Skin of body (tissue), 2 donors: Measurements from ENCODE around the gene SERPINA9. TPM values are rescaled to one million over a fixed set of nuclear protein-coding genes. Genes with fewer than 3 reads are reported as not detected.
"Not testable (repeated sequence)": the region's sequence is repeated elsewhere in the genome, so short reads cannot be mapped to it uniquely, and the experiment has no call there.

Experiments
- DNase-seq: peaks from one replicate; lab custom pipeline; 2025; lab: John Stamatoyannopoulos, UW
- total RNA-seq: library from RNA; depleted of rRNA; stranded (reverse); fragments of >200 nt; gene quantifications from one replicate; pipeline ENCODE4 v1.2.3, GENCODE V29; 2014

SERPINA9 gene
- total RNA-seq, 1 donor from 2014 or later: 3.3 TPM

- no peak for DNase-seq
These were observed 48.9 kb downstream of the SERPINA9 start for GRCh38 chr14:94427016-94427613.

GRCh38 chr14:94426526-94426925 lies 49.5 kb downstream of the SERPINA9 start:
- peak; percentile 2 for DNase-seq

GRCh38 chr14:94424371-94424770 lies 51.6 kb downstream of the SERPINA9 start:
- DNase-seq: no peak

DNA sequence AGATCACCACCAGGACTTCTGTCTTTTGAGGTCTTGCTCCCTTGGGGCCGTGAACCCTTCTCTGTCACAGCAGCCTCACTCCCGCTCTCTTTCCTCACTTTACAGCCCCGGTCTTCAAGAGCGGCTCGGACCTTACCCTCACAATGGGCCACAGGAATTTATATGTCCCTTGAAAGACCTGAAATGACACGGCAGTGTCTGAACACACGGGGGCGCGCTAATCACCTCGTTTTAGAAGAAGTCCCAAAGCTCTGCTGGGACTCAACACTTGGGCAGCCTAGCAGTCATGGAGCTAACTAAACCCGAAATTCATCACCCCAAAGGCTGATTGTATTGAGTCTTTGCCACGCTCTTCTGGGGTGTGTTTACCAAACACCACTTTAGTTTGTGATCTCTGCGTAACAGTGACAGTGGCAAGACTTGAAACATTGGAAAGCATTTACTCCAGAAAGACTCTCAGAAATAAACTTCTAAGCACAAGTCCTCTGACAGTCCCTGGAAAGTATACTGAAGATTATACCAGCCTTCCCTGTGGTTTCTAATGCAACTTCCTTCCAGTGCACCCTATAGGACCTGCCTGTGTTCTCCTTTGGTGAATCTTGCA lies 52.4 kb downstream of the SERPINA9 start:
- no peak for DNase-seq

- no peak for DNase-seq
These were observed 54.7 kb downstream of the SERPINA9 start for GRCh38 chr14:94421316-94421715.

GRCh38 chr14:94417497-94418205 lies 58.3 kb downstream of the SERPINA9 start:
- not testable (repeated sequence) for DNase-seq

Other genes starting within 250 kb of the SERPINA9 start
- gene SERPINA10, start 182.9 kb downstream of the SERPINA9 start, total RNA-seq: not detected
- not detected for gene SERPINA6, start 152.9 kb downstream of the SERPINA9 start, total RNA-seq
- not detected for gene SERPINA2, start 109.5 kb downstream of the SERPINA9 start, total RNA-seq
- 11.1 TPM for gene SERPINA1, start 87.6 kb downstream of the SERPINA9 start, total RNA-seq
- gene SERPINA11, start 23.4 kb downstream of the SERPINA9 start, total RNA-seq: 0.69 TPM
- gene SERPINA12, start 33.3 kb upstream of the SERPINA9 start, total RNA-seq: 16.9 TPM
- 0.49 TPM for gene SERPINA4, start 85.2 kb upstream of the SERPINA9 start, total RNA-seq
- 0.20 TPM for gene SERPINA5, start 105.2 kb upstream of the SERPINA9 start, total RNA-seq
- 14.0 TPM for gene SERPINA3, start 136.2 kb upstream of the SERPINA9 start, total RNA-seq